GM18867 (cell line): ENCODE measurements around the gene LRIG1.
"Not testable (repeated sequence)": the region's sequence is repeated elsewhere in the genome, so short reads cannot be mapped to it uniquely, and the experiment has no call there.

Experiments used
- ATAC-seq: cut with Tn5 transposase; IDR thresholded peaks from one replicate; pipeline ENCODE4 v1.9.1; 2021; ENCODE audit warnings: mild to moderate bottlenecking, moderate library complexity; ENCODE audit not compliant: unreplicated experiment

Gene LRIG1

DNA sequence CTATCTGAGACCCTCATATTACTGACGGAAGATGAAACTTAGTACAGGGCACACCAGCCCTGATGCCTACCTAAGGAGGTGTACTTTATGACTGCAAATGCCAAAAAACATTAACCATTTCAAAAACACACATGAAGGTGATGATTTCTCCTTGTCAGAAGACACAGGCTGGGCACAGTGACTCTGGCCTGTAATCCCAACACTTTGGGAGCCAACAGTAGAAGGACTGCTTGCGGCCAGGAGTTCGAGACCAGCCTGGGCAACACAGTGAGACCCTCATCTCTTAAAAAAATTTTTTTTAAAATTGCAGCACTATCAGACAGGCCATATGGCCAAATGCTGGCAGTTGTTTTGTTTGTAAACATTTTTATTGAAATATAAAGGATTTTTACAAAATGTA, 73.5 kb downstream of the LRIG1 start:
- no peak for ATAC-seq

DNA sequence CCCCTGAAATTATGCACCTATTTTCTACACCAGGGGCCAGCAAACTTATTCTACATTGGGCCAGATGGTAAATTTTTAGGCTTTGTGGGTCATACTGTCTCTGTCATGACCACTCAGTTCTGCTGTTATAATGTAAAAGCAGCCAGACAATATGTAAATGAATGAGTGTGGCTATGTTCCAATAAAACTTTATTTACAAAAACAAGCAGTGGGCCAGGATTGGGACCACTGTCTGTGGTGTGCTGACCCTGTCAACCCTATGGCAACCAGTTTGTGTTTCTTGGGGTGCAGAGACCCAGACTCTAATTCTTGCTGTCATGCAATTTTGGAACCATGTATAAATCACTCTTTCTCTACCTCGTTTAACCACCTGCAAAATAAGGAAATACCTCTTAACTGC, 74.7 kb downstream of the LRIG1 start:
- ATAC-seq: no peak

DNA sequence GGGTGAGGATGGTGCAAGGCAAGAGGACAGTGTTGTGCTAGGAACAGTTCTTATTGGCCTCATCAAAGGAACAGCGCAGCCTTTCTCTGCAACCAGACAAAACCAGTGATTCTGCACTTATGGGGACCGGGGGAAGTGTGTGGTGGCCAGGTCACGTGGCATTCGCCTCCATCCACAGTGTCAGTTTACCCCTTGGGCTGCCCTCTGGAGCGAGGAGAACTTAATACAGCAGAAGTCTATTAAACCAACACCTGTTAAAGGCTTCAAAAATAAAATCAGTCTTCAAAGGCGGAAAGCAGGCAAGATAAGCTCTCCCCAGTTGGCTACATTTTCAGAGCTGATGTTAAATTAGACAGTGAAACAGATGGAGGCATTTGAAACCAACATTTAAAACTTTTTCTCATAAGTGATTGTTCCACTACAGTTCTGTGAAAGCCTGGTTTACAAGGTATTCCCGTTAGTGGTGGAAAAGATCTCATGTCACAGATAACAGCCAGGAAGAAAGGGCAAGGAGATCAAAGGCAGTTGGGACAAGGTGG, 75.2 kb downstream of the LRIG1 start:
- ATAC-seq: no peak

DNA sequence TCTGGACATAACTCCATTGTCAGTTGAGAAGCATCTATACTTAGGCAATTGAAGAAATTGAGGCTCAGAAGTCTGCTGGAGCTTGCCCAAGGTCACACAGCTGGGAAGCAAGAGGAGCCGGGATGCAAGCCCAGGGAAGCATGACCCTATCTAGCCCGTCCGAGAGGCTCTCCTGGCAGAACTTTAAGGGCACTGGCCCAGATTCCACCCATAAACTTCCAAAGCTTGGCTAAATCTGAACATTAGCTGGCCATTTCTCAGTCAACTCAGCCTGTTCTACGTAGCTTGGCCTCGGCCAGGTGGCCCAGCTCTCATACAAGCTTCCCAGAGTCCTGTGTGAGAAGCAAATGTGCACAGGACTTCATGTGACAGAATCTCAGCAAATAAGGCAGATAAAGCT, 75.8 kb downstream of the LRIG1 start:
- ATAC-seq: no peak

DNA sequence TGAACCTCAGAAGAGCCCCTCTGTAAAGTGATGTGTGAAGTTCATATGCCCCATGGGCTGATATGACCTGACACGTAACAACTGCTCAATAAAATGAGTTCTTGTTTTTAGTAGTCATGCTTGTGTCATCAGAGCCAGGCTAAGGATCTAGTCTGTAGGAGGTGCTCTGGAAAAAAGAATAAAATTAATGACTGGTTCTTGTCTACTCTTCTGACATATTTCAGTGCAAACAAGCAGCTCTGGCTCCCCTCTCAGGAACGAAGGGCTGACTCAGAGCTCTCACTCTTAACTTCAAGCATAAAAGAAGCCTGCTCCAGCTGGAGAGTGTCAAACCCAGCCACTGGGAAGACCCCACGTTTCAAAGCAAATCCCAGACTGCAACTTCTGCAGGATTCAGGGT, 77.0 kb downstream of the LRIG1 start:
- no peak for ATAC-seq

DNA sequence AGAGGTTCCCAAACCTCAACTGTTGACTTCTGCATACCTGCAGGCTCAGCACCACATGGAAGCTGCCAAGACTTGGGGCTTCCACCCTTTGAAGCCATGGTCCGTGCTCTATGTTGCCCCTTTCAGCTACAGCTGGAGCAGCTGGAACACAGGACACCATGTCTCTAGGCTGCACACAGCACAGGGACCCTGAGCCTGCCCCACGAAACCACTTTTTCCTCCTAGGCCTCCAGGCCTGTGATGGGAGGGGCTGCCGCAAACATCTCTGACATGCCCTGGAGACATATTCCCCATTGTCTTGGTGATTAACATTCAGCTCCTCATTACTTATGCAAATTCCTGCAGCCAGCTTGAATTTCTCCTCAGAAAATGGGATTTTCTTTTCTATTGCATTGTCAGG, 78.9 kb downstream of the LRIG1 start:
- ATAC-seq: not testable (repeated sequence)

DNA sequence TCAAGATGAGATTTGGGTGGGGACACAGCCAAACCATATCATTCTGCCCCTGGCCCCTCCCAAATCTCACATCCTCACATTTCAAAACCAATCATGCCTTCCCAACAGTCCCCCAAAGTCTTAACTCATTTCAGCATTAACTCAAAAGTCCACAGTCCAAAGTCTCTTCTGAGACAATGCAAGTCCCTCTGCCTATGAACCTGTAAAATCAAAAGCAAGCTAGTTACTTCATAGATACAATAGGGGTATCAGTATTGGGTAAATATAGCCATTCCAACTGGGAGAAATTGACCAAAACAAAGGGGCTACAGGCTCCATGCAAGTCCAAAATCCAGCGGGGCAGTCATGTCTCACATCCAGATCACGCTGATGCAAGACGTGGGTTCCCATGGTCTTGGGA, 79.7 kb downstream of the LRIG1 start:
- ATAC-seq: not testable (repeated sequence)

DNA sequence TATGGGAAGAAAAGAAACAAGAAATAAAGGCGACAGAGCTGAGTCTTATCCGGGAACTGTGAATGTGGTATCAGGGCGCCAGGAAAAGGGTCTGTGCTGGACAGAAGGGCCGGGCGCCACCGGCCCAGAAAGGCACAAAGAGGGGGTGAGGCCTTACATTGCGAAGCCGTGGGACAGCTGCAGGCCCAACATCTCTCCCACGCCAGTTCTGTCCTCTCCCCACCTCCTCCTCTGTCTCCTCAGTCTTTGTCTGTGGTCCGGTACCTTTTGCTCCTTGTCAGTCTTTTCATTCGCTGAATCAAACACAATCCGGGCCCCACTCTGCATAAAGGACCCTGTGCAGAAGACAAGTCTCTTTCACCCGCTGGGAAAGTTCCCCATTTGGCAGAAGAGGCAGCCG, 81.8 kb downstream of the LRIG1 start:
- ATAC-seq: no peak

DNA sequence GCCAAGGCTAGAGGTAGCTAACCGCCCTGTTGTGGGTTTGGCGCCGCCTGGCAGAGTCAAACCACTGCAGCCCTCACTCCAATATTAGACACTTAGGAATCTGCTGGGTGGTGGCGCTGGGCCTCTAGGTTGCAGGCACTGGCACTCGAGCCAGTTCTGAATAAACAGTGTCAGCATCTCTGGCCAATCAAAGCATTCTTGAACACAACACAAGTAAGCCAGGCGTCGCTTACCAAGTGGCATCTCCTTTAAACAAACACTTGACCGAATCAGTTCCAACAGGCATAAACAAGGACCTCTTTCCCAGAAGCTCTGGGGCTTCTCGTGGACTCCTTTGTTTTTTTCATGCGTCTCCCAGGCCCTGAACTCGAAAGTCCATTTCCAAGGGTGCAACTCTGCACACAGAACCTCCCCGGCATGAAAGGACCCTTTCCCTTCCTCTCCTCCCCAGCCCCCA, 82.3 kb downstream of the LRIG1 start:
- no peak for ATAC-seq

DNA sequence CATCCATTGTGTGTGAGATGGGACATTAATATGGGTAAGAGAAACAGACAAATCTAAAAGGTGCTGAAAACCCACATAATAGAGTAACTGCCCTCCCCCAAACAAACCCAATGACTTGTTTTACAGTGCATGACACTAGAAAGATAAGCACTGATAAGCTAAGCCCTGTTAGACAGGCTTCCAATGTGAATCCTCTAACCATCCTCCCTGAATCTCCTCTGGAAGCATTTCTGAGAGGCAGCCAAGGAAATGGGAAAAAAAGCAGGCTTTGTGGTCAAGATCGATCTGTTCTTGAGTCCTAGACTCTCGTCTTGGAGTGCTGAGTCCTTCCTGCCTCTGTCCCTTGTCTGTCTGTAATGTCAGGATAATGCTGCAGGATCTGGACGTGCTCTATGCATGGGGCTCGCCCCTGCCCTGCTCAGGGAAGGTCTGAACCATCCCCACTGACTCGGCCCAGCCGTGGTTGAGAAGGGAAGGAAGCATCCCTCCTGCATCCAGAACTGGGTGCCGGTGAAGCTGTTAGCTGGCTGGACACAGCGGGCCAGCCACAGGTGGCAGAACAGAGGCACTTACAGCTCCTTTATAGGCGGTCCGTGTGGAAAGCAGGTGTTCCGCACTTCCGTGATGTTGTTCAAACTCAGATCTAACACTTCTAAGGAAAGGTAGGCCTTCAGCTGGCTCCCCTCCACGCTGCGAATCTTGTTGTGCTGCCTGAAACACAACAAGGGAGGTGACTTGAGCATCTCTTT, 84.1 kb downstream of the LRIG1 start:
- no peak for ATAC-seq

DNA sequence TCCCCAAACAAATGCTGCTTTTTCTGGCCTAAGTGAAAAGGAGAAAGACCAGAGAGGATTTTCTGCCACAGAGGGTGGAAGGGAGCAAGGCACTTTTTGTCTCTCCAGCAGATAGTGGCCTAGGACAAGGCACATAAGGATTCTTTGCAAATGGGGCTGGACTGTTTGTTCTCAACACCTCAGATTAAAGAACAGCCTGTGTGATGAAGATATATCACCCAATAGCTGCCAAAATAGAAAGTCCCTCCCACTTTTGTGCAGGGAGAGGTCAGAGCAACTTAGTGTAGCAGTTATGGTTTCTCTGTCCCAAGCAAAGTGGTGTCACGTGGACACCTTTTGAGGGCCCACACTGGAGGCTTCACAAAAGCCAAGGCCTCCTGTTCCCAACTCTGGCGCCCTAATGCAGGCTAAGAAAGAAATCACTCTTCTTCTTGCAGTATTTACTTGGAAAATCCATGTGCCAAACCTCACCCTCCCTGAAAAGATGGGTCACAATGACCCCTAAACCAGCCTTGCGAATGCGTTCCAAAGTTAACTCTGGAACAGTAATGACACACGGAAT, 84.9 kb downstream of the LRIG1 start:
- no peak for ATAC-seq

DNA sequence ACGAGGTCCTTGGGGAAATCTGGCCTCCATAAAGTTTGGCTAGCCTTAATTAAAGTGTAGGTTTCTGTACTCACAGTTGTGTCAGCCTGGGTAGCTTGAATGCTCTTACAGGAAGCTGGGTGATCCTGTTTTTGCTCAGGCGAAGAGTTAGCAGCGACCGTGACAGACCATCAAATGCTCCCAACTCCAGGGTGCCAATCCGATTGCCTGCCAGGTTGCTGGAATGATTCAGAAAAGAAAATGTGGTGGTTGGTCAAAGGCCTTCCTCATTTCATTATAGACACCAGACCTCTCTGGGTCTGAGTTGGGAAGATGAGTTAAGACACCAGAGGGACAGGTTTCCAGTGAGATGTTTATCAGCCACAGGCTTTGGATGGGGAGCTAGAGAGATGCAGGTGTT, 86.0 kb downstream of the LRIG1 start:
- no peak for ATAC-seq

DNA sequence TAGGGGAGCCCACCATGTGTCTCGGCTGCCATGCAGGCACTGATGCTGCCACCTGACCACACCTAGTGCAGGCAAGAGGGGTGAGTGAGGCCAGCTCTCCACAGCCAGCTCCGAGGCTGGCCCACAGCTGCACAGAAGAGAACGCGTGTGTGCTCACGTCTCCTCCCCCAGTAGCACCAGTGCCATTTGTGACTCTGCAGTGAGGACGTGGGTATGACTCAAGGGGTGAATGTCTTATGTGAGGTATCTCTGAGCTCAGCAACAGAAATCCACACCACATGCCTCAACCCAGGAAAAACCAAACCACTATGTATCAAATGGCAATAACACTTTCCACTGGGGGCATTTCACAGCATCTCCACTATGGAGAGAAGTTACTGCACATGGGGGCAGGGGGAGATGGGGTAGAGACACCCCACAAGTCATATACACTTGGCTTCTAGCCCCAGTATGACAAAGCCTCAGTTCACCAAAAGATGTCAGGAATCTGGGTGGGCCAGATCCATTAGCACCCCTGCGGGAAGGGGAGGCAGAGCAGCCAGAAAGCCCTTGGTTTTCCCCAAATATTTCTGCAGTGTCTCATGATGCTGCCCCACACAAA, 87.6 kb downstream of the LRIG1 start:
- ATAC-seq: no peak

DNA sequence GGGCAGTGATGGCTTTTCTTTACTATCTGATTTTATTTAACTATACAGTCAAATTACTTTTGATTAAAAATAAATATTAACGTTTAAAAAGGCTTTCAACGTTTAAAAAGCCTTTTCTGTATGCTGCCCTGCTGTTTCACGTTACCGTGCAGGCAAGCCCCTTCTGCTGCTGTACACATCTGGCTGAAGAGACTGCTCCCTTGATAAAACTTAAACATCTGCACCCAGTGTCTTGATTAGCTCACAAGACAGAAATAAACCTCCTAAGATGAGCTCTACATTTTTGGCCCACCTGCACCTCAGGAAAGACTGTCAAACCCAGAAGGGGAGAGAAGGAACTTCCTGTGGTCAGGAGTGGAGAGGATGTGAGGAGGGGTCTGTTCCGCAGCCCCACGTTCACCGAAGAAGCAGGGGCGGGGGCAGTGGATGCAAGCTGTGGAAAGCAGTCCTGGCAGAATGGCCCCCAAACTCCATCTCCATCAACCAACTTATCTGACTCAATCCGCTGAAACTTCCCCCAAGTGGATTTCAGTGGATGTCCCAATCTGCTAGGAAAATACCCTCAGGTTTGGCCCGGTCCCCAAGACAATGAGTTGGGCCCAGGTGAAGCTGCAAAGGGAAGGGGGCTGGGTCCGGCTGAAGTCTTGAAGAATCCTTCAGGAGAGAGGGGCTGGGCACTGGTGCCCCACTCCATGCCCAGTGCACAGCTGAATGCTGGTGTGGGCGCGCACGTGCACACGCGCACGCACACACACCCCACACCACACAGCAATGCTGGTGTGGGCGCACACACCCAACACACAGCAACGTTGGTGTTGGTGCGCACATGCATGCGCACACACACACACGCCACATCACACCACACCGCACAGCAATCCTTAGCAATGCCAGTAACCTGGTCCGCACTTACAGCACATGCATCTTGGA, 88.6 kb downstream of the LRIG1 start:
- ATAC-seq: no peak

DNA sequence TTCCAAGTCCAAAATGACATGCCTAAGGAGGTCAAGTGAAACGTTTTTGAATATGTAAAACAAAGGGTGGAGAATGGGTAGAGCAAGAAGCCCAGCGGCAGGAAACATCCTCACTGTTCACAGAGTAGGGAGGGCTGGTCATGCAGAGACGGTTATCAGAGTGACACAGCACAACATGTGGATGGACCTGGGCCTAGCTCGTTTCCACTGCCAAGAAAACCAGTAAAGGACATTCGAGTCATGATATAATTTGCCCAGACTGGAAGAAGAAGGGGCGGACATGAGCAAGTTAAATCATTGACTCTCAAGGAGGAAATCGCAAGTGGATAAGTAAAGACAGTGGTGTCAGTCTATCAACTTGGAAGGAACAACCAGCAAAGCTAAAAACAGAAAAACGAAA, 89.3 kb downstream of the LRIG1 start:
- ATAC-seq: no peak

DNA sequence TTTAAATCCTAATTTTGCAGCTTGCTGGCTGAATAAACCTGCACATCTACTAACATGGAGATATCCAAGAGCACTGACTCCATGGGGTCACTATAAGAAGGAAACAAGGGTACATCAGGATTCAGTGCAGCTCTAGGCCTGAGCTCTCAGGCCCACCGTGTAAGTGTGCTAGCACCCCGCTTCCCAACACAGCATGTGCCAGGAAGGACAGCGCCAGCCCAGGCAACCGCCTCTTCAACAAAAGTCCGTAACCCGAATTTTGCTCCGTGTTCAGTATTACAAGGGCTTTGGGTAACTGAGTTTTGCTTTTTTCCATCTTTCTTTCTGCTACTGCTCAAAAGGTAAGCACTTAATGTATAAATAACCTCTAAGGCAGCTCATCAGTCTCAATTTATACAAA, 89.8 kb downstream of the LRIG1 start:
- no peak for ATAC-seq

DNA sequence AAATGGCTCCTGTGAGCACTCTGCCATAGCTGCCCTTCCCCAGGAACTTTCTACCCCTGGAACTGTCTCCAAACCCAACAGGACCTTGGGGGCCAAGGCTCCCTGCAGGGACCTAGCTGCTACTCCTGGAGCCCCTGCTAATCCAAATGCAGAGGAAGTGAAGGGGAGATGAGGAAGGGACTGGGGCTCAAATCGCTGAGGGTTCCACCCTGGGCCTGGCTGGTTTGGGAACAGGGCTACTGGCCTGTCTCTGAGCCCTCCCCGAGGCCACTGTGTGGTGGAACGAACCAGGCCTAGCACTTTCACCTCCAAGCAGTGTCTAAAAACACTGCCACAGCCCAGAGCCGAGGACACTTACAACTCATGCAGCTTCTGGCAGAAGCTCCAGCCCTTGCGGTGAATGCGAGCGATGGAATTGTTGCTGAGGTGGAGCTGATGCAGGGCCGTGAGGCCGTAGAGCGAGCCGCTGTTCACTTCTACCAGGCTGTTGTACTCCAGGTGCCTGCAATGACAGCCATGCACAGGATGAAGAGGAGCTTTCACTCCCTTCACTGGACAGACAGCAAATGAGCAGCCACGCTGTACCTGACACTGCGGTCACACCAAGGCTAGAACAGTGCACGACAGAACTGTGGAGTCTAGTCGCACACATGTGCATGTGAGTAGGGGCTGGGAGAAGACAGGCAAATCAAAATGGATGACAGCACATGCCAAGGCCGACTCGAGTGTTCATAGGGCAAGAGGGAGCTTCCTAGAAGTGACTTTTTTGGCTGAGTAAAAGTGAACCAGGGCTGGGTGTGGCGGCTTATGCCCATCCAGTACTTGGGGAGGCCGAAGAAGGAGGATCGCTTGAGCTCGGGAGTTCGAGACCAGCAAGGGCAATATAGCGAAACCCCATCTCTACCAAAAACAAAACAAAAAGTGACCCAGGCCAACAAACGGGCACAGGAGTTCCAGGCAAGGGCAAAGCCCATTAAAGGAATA, 90.8 kb downstream of the LRIG1 start:
- no peak for ATAC-seq

DNA sequence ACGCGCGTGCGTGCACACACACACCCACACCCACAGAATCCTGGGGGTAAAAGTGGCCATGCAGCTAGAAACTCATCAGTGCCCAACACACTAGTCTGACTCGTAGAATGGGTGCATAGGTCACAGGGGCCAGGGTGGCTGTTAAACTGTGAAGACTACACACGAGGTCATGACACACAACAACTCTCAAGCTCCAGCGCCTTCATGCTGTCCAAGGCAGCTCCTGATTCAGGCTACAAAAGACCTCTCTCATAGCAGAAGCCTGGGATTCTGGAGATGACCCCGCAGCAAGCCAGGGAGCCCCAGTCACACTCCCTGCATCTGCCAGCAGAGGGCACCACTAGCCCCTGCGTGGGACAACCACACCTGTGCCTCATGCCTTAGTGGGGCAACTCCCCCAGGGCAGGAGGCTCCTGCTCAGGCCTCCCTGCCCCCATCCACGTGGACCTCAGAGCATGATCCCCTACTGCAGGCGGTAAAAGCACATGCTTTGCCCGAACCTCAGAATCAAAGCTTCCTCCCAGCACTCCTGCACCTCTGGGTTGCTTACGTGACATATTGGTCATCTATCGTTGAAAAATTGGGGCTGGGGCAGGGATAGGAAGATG, 93.1 kb downstream of the LRIG1 start:
- ATAC-seq: peak; percentile 88

DNA sequence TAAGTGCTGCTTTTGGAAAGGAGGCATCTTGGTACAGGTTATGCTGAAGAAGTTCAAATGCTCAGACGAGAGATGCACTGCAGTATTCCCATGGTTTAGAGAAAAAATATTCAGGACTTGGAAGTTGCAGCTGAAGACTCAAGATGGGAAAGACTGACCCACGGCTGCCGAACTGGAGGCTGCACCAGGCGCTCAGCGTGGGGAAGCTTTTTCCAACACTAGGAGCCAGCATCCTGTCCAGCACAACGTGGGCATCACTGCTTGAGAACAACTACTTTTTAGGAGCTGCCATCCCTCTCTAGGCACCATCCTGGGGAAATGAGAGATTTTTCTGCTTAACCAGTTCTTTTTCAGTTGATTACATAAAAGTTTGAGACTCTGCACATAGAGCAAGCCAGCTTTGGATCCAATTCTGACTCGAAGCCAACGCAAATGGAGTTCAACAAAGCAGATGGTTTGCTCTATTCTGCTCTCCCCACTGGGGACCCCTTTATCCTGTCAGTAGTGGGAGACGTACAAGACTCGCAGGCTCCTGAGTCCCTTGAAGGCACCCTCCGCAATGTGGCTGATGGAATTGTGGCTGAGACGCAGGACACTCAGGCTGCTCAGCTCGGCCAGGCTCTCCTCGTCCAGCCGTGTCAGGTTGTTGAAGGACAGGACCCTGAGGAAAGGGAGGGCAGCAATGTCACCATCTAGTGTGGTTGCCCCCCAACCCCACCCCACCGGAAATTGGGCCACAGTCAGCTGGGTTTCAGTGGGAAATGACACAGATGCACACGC, 93.8 kb downstream of the LRIG1 start:
- ATAC-seq: no peak
